Lower lobe of right lung (tissue), 2 donors: ENCODE measurements around the gene DNAJC30. TPM values are rescaled to one million over a fixed set of nuclear protein-coding genes. Genes with fewer than 3 reads are reported as not detected.
"Not testable (repeated sequence)": the region's sequence is repeated elsewhere in the genome, so short reads cannot be mapped to it uniquely, and the experiment has no call there.

Experiments
- ATAC-seq, 2 donors: fragments of 200-7000 bp; cut with Tn5 transposase; one replicate each; pipeline ENCODE4 v1.9.1; 2020 to 2022; ENCODE audit warnings: mild to moderate bottlenecking in 2 of 2, moderate library complexity in 2 of 2
- DNase-seq: peaks from one replicate; pipeline ENCODE4 v3.0.0-alpha.2; 2020
- H3K27ac ChIP-seq: fragments of 200-600 bp; one replicate; pipeline ENCODE4 v1.8.0; 2022
- H3K27me3 ChIP-seq: fragments of 200-600 bp; one replicate; pipeline ENCODE4 v1.8.0; 2022; ENCODE audit warnings: low read depth
- H3K36me3 ChIP-seq: fragments of 200-600 bp; one replicate; pipeline ENCODE4 v1.8.0; 2022; ENCODE audit warnings: mild to moderate bottlenecking
- H3K4me1 ChIP-seq: fragments of 200-600 bp; one replicate; pipeline ENCODE4 v1.8.0; 2022
- H3K4me3 ChIP-seq: fragments of 200-600 bp; one replicate; pipeline ENCODE4 v1.8.0; 2022; ENCODE audit warnings: mild to moderate bottlenecking
- H3K9me3 ChIP-seq: fragments of 200-600 bp; one replicate; pipeline ENCODE4 v1.8.0; 2022
- CTCF ChIP-seq: fragments of 200-600 bp; IDR thresholded peaks from one replicate; pipeline ENCODE4 v1.8.0; 2022; ENCODE audit warnings: antibody characterized with exemption, mild to moderate bottlenecking
- intact Hi-C: fragments of 100-400 bp; cut with DNase I; formaldehyde crosslinking; loops from one replicate; pipeline ENCODE4 v1.11.0; 2022
- total RNA-seq: library from RNA; stranded (reverse); fragmentation: NEBNext Ultra II Directional; extraction: Animal tissue kit (Norgen Biotek cat#: 25700); gene quantifications from one replicate; pipeline ENCODE4 v1.2.1, GENCODE V29; 2021
- donor health status: DM: no; HTN: yes; CAD: no; lungs with severe emphysema.

The DNAJC30 gene
- total RNA-seq, 1 donor from 2014 or later, result 10.5 TPM

GRCh38 chr7:73679709-73680108 lies 3.5 kb downstream of the DNAJC30 start:
- H3K27me3 ChIP-seq, result no peaks in the 10 kb centered on the region
- no peak overlapping the region for H3K27ac ChIP-seq
- DNase-seq (no peak), ATAC-seq (no peak)
- TF ChIP-seq CTCF, result no peak
- intact Hi-C loops, result no loop called here
- no peak overlapping the region for H3K4me3 ChIP-seq
- H3K4me1 ChIP-seq, result peaks cover 36% of the 10 kb centered on the region
- H3K36me3 ChIP-seq, result peaks cover 14% of the 10 kb centered on the region
- no peaks in the 10 kb centered on the region for H3K9me3 ChIP-seq

GRCh38 chr7:73678862-73679261 lies 4.4 kb downstream of the DNAJC30 start:
- Histone ChIP-seq H3K36me3 (peaks cover 14% of the 10 kb centered on the region), H3K4me3 (no peak overlapping the region), H3K4me1 (peaks cover 28% of the 10 kb centered on the region), H3K27me3 (no peaks in the 10 kb centered on the region), H3K9me3 (no peaks in the 10 kb centered on the region), H3K27ac (no peak overlapping the region)
- no peak for TF ChIP-seq CTCF
- ATAC-seq (no peak), DNase-seq (no peak)
- intact Hi-C loops, result no loop called here

GRCh38 chr7:73676062-73676461 lies 7.2 kb downstream of the DNAJC30 start:
- H3K4me1 ChIP-seq, result peaks cover 12% of the 10 kb centered on the region
- H3K27ac ChIP-seq, H3K9me3 ChIP-seq, DNase-seq, H3K27me3 ChIP-seq, H3K4me3 ChIP-seq, intact Hi-C loops, ATAC-seq: not testable (repeated sequence)
- H3K36me3 ChIP-seq, result peaks cover 14% of the 10 kb centered on the region

- TF ChIP-seq CTCF, result no peak
- DNase-seq (no peak), ATAC-seq (no peak)
- intact Hi-C loops, result no loop called here
- Histone ChIP-seq H3K27me3 (no peaks in the 10 kb centered on the region), H3K36me3 (peaks cover 14% of the 10 kb centered on the region), H3K4me1 (no peaks in the 10 kb centered on the region), H3K4me3 (no peak overlapping the region), H3K27ac (no peak overlapping the region), H3K9me3 (no peaks in the 10 kb centered on the region)
These were observed 8.7 kb downstream of the DNAJC30 start for GRCh38 chr7:73674468-73675124.

- ATAC-seq (no peak), DNase-seq (no peak)
- Histone ChIP-seq H3K36me3 (no peaks in the 10 kb centered on the region), H3K27me3 (no peaks in the 10 kb centered on the region), H3K4me3 (no peak overlapping the region), H3K9me3 (no peaks in the 10 kb centered on the region), H3K4me1 (peaks cover 8% of the 10 kb centered on the region), H3K27ac (no peak overlapping the region)
- TF ChIP-seq CTCF, result no peak
- intact Hi-C loops, result no loop called here
These were observed 11.3 kb downstream of the DNAJC30 start for GRCh38 chr7:73671857-73672445.

- Histone ChIP-seq H3K4me1 (peaks cover 8% of the 10 kb centered on the region), H3K27me3 (no peaks in the 10 kb centered on the region), H3K27ac (no peak overlapping the region), H3K9me3 (no peaks in the 10 kb centered on the region), H3K36me3 (no peaks in the 10 kb centered on the region), H3K4me3 (no peak overlapping the region)
- no peak for DNase-seq
- ATAC-seq, result no peak
- intact Hi-C loops, result no loop called here
- no peak for TF ChIP-seq CTCF
These were observed 12.0 kb downstream of the DNAJC30 start for GRCh38 chr7:73671322-73671661.
